Gastrocnemius medialis (tissue), 4 donors: ENCODE data around the gene AQP6. TPM values are rescaled to one million over a fixed set of nuclear protein-coding genes. Genes with fewer than 3 reads are reported as not detected.

Source experiments
- ATAC-seq, 2 donors: fragments of 150-250 bp; one replicate each; pipeline ENCODE4 v1.9.1; 2016
- DNase-seq, 2 donors: peaks; one replicate each; pipeline ENCODE4 v3.0.0-alpha.2; 2019
- H3K27ac ChIP-seq, 4 donors: fragments of 200-600 bp; sonication (generic); 1 replicate in 1 of 4; 2 replicates in 3 of 4; pipeline ENCODE4 v1.5.1; 2016 to 2018; ENCODE audit warnings: mild to moderate bottlenecking in 2 of 4, moderate library complexity in 1 of 4
- H3K27me3 ChIP-seq, 3 donors: fragments of 200-600 bp; sonication (generic) in 2 of 3; 1 replicate in 1 of 3; 2 replicates in 2 of 3; pipeline versions ENCODE4 v1.5.1 to v1.6.0; 2016 to 2019; ENCODE audit warnings: mild to moderate bottlenecking in 1 of 3, moderate library complexity in 1 of 3
- H3K36me3 ChIP-seq, 2 donors: fragments of 200-600 bp; sonication (generic) in 1 of 2; one replicate each; pipeline ENCODE4 v1.5.1; 2017 to 2018
- H3K4me1 ChIP-seq, 2 donors: fragments of 200-600 bp; sonication (generic) in 1 of 2; one replicate each; pipeline ENCODE4 v1.5.1; 2016 to 2017; ENCODE audit warnings: mild to moderate bottlenecking in 2 of 2
- H3K4me3 ChIP-seq, 4 donors: fragments of 200-600 bp; sonication (generic) in 3 of 4; 1 replicate in 1 of 4; 2 replicates in 3 of 4; pipeline ENCODE4 v1.5.1; 2016 to 2019; ENCODE audit warnings: mild to moderate bottlenecking in 2 of 4
- H3K9me3 ChIP-seq, 3 donors: fragments of 200-600 bp; sonication (generic) in 2 of 3; 1 replicate in 1 of 3; 2 replicates in 2 of 3; pipeline ENCODE4 v1.5.1; 2016 to 2019
- POLR2A ChIP-seq, 2 donors: fragments of 450-650 bp; IDR thresholded peaks; one replicate each; pipeline ENCODE4 v1.6.1; 2017; ENCODE audit warnings: antibody characterized with exemption in 2 of 2, mild to moderate bottlenecking in 2 of 2, moderate library complexity in 2 of 2
- in situ Hi-C, 4 donors: fragments of 200-750 bp; cut with MboI; loops; one replicate each; pipeline versions ENCODE4 v1.15.0 to v1.8.0; 2017; ENCODE audit warnings: low sequenced_read_pairs in 4 of 4
- intact Hi-C: fragments of 100-400 bp; cut with DNase I; formaldehyde crosslinking; loops from one replicate; pipeline ENCODE4 v1.15.1; 2023; ENCODE audit warnings: low total_unique reads
- total RNA-seq, 4 donors: library from RNA; depleted of rRNA; stranded (reverse); fragments of >200 nt; gene quantifications; one replicate each; pipeline versions ENCODE4 v1.1.0 to v1.2.3, GENCODE V29; 2016
- TF ChIP-seq, protein P1 (sequence below), 5 experiments: fragments of 450-650 bp in 3 of 5; fragments of 200-600 bp in 2 of 5; sonication (generic) in 2 of 5; IDR thresholded peaks in 4 of 5; conservative IDR thresholded peaks in 1 of 5; 1 replicate in 4 of 5; 2 replicates in 1 of 5; pipeline ENCODE4 v1.5.1; 2016 to 2019; ENCODE audit warnings: antibody characterized with exemption in 5 of 5, mild to moderate bottlenecking in 3 of 5, moderate library complexity in 3 of 5

Gene AQP6
- total RNA-seq, 4 donors from 2014 or later = not detected

DNA sequence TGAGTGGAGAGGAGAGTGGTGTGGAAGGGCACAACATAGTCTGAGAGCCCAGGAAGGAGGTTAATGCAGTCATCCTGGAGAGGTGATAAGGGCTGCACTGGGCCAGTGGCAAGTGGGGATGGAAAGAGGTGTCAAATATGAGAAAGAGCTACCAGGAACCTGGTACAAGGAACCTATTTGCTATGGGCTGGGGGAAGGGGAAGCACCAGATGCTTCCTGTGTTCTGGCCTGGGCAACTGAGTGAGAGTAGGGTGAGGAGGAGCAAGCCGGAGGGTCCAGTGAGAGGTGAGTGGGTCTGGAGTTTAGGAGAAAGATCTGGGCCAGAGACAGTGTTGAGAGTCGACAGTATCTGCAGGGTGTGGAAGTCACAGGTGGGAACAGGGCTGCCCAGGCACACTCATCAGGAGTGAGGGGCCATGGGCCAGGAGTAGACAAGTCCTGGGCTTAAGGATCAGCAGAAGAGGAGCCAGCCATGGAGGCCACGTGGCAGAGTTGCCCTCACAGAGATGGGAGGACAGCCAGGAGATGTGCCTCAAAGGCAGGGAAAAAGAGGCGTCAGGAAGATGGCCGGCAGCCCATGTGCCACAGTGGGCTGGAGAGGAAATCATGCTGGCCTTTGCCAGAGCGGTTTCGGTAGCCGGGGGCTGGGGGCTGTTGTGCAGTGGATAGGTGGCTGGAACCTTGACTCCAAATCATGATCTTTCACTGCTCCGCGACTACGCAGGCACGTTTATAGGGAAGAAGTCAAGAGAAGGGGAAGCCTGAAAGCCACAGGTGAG, 2.9 kb upstream of the AQP6 start:
- intact Hi-C loops = loop anchor here (5.0 to 10.0 kb wide), 2 partner anchors 105 to 202 kb away; no protein-coding TSS in a partner anchor
- DNase-seq (no peak), ATAC-seq (no peak)
- no peak for TF ChIP-seq POLR2A (IDR thresholded peaks at IDR 0.05)
- TF ChIP-seq, protein P1, sequence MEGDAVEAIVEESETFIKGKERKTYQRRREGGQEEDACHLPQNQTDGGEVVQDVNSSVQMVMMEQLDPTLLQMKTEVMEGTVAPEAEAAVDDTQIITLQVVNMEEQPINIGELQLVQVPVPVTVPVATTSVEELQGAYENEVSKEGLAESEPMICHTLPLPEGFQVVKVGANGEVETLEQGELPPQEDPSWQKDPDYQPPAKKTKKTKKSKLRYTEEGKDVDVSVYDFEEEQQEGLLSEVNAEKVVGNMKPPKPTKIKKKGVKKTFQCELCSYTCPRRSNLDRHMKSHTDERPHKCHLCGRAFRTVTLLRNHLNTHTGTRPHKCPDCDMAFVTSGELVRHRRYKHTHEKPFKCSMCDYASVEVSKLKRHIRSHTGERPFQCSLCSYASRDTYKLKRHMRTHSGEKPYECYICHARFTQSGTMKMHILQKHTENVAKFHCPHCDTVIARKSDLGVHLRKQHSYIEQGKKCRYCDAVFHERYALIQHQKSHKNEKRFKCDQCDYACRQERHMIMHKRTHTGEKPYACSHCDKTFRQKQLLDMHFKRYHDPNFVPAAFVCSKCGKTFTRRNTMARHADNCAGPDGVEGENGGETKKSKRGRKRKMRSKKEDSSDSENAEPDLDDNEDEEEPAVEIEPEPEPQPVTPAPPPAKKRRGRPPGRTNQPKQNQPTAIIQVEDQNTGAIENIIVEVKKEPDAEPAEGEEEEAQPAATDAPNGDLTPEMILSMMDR (IDR thresholded peaks at IDR 0.05 in 4 of 5, conservative IDR thresholded peaks at IDR 0.05 in 1 of 5) = no peak
- in situ Hi-C loops = loop anchor here in 3 of 4 donors (5.0 kb wide), 3 partner anchors 82 to 97 kb away; partner anchors contain the start of gene ASIC1 (in 1 of the 3)
- H3K9me3 ChIP-seq = no peaks in the 10 kb centered on the region
- H3K27me3 ChIP-seq = peaks cover 4 to 21% (median 10%) of the 10 kb centered on the region in 3 donors
- H3K27ac ChIP-seq = no peak overlapping the region
- no peak overlapping the region for H3K4me3 ChIP-seq
- H3K36me3 ChIP-seq = no peaks in the 10 kb centered on the region
- H3K4me1 ChIP-seq = peaks cover 0 to 5% of the 10 kb centered on the region in 2 donors

DNA sequence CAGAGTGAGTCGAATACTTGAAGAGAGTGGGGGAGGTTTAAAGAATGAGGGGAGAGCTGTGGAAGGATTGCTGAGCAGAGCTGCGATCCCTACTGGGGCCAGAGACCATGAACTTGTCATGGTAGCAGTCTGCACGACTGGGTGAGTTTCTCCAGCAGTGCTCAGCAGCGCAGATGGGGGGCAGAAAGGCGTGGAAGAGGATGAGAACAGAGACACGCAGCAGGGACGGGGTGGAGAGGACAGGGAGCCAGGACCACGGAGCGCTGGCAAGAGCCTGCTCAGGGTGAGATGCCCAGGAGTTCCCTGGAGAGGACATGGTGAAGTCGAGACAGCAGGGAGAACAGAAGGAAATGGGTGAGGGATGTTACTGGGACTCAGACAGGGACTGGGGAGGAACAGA, 2.1 kb upstream of the AQP6 start:
- H3K4me3 ChIP-seq = no peak overlapping the region
- no peak for TF ChIP-seq POLR2A (IDR thresholded peaks at IDR 0.05)
- TF ChIP-seq, protein P1 (IDR thresholded peaks at IDR 0.05 in 4 of 5, conservative IDR thresholded peaks at IDR 0.05 in 1 of 5) = no peak
- peaks cover 4 to 21% (median 10%) of the 10 kb centered on the region in 3 donors for H3K27me3 ChIP-seq
- in situ Hi-C loops (loop anchor here in 3 of 4 donors (5.0 kb wide), 3 partner anchors 82 to 97 kb away; partner anchors contain the start of gene ASIC1 (in 1 of the 3)), intact Hi-C loops (no loop called here)
- peaks cover 0 to 5% of the 10 kb centered on the region in 2 donors for H3K4me1 ChIP-seq
- ATAC-seq (no peak), DNase-seq (no peak)
- no peaks in the 10 kb centered on the region for H3K9me3 ChIP-seq
- no peaks in the 10 kb centered on the region for H3K36me3 ChIP-seq
- H3K27ac ChIP-seq = no peak overlapping the region

DNA sequence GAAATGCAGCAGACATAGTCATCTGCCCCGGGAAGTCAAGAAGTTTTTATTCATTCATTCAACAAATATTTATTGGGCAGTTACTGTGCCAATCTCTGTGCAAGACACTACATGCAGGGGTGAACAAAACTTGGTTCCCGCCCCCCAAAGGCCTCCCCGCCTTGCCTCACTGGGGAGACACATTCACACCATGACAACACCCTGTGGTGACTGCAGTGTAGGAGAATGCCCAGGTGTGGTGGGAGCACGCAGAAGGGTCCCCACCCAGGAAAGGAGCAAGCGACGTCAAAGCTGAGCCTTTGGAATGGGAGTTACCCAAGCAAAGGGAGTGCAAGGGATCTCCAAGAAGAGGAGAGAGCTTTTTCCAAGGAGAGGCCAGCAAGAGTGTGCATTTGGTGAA, 1.6 kb upstream of the AQP6 start:
- H3K36me3 ChIP-seq = no peaks in the 10 kb centered on the region
- peaks cover 4 to 21% (median 10%) of the 10 kb centered on the region in 3 donors for H3K27me3 ChIP-seq
- H3K4me1 ChIP-seq = peaks cover 0 to 5% of the 10 kb centered on the region in 2 donors
- no peak overlapping the region for H3K4me3 ChIP-seq
- DNase-seq (no peak), ATAC-seq (no peak)
- H3K27ac ChIP-seq = no peak overlapping the region
- intact Hi-C loops (no loop called here), in situ Hi-C loops (loop anchor here in 3 of 4 donors (5.0 kb wide), 3 partner anchors 81 to 96 kb away; partner anchors contain the start of gene ASIC1 (in 1 of the 3))
- TF ChIP-seq POLR2A (IDR thresholded peaks at IDR 0.05) = no peak
- TF ChIP-seq, protein P1 (IDR thresholded peaks at IDR 0.05 in 4 of 5, conservative IDR thresholded peaks at IDR 0.05 in 1 of 5) = no peak
- no peaks in the 10 kb centered on the region for H3K9me3 ChIP-seq

DNA sequence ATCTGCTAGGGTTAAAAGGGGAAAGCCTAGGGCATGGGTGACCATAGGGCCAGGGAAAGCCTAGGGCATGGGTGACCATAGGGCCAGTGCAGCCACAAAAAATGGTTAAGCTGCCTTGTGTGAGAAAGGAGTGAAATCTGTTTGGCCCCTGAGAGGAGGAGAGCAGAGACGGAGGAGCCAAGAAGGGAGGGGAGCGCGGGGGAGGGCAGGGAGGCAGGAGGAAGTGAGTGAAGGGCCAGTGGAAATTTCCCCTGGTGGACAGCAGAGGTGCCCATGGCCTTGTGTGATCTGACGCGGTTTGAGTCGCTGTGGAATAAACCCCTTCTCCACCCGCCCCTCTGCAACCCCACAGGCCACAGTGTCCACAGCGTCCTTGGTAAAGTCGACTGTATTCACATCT, 618 bp upstream of the AQP6 start:
- H3K36me3 ChIP-seq = no peaks in the 10 kb centered on the region
- TF ChIP-seq POLR2A (IDR thresholded peaks at IDR 0.05) = no peak
- TF ChIP-seq, protein P1 (IDR thresholded peaks at IDR 0.05 in 4 of 5, conservative IDR thresholded peaks at IDR 0.05 in 1 of 5) = no peak
- DNase-seq (no peak), ATAC-seq (no peak)
- in situ Hi-C loops = loop anchor here in 3 of 4 donors (5.0 kb wide), 3 partner anchors 80 to 95 kb away; partner anchors contain the start of gene ASIC1 (in 1 of the 3)
- no peak overlapping the region for H3K27ac ChIP-seq
- intact Hi-C loops = no loop called here
- peaks cover 4 to 21% (median 10%) of the 10 kb centered on the region in 3 donors for H3K27me3 ChIP-seq
- H3K4me3 ChIP-seq = no peak overlapping the region
- H3K9me3 ChIP-seq = no peaks in the 10 kb centered on the region
- peaks cover 0 to 4% of the 10 kb centered on the region in 2 donors for H3K4me1 ChIP-seq
